Measurements from ENCODE around the gene PIEZO2.

DNA sequence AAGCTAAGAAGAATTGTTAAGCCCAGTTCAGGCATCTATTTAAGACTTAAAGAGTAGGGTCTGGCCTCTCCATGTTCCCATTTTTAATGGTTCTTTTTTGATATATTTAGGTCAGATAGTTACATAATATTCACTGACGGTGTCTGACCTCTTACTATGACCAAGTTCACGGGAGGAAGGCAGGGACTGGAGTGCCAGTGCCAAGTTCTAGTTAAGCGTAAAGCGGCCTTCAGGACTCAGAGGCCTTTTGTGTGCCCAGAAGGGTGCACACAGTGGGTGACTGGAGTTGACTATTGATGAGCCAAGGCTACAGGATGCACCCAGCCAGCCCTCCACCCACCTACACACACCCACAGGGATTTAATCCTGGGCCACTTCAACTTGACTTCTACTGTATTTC is 290.9 kb downstream of the PIEZO2 start:
- TF ChIP-seq, protein P1, sequence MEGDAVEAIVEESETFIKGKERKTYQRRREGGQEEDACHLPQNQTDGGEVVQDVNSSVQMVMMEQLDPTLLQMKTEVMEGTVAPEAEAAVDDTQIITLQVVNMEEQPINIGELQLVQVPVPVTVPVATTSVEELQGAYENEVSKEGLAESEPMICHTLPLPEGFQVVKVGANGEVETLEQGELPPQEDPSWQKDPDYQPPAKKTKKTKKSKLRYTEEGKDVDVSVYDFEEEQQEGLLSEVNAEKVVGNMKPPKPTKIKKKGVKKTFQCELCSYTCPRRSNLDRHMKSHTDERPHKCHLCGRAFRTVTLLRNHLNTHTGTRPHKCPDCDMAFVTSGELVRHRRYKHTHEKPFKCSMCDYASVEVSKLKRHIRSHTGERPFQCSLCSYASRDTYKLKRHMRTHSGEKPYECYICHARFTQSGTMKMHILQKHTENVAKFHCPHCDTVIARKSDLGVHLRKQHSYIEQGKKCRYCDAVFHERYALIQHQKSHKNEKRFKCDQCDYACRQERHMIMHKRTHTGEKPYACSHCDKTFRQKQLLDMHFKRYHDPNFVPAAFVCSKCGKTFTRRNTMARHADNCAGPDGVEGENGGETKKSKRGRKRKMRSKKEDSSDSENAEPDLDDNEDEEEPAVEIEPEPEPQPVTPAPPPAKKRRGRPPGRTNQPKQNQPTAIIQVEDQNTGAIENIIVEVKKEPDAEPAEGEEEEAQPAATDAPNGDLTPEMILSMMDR (IDR thresholded peaks at IDR 0.05; ENCODE audit: poor library complexity), result no peak
- no peak for TF ChIP-seq EZH2 (IDR thresholded peaks at IDR 0.05; ENCODE audit: borderline replicate concordance)
- TF ChIP-seq EZH2phosphoT487 (IDR thresholded peaks at IDR 0.05; ENCODE audit: low read depth, severe bottlenecking, unreplicated experiment), result no peak

All from hepatocyte (in vitro differentiated cells).